GM21723 (cell line): ENCODE data around the gene SFXN5.

ENCODE experiments used
- ATAC-seq: cut with Tn5 transposase; IDR thresholded peaks from one replicate; pipeline ENCODE4 v1.9.1; 2021; ENCODE audit warnings: mild to moderate bottlenecking, moderate library complexity; ENCODE audit not compliant: unreplicated experiment

SFXN5 gene

GRCh38 chr2:73021371-73022010, 50.0 kb downstream of the SFXN5 start:
- ATAC-seq: no peak

- no peak for ATAC-seq
Observed at GRCh38 chr2:73020657-73021370, 50.7 kb downstream of the SFXN5 start.

- no peak for ATAC-seq
Observed at GRCh38 chr2:73020306-73020656, 51.2 kb downstream of the SFXN5 start.

DNA sequence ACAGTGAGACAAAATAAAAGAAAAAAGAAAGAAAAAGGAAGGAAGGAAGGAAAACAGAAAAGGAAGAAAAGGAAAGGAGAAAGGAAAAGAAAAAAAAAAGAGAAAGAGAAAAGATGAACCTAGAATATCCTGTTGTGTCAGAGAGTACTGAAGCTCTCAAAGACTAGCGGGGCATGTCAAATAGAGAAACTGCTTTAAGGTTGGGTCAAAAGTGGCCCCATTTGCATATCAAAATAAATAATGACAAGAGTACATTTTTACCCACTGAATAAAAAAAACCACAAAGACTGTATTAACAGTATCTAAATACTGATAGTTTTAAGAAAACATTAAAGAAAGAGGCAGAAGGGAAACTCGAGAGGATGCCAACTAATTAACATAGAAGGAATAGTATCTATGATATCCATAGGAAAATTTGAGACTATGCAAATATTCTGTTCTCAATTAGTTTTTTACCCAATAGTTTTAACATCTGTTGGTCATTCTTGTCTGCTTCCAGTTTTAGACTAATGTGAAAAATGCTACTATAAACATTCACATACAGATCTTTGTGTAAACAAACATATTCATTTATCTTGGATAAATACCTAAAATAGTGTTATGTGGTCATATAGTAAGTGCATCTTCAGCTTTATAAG, 53.2 kb downstream of the SFXN5 start:
- ATAC-seq: no peak

- no peak for ATAC-seq
Observed at GRCh38 chr2:73013936-73014335, 57.6 kb downstream of the SFXN5 start.

- no peak for ATAC-seq
Observed at GRCh38 chr2:73009177-73009839, 62.2 kb downstream of the SFXN5 start.

DNA sequence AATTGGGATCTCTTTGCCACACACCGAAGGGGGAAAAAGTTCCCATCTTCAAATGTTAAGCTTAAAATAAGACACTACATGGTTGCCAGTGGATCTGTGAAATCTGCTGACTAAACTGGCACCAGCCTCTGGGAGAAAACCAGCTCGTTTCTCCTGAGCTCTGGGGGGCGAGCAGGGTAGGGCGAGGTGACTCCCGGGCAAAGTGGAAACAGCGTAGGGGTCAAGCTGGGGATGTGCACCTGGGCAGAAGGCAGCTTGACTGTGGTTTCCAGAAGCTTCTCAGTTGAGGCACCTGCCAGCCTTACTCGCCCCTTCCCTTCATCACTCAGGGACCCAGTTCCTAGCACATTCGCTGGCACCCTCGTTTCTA, 62.8 kb downstream of the SFXN5 start:
- no peak for ATAC-seq

DNA sequence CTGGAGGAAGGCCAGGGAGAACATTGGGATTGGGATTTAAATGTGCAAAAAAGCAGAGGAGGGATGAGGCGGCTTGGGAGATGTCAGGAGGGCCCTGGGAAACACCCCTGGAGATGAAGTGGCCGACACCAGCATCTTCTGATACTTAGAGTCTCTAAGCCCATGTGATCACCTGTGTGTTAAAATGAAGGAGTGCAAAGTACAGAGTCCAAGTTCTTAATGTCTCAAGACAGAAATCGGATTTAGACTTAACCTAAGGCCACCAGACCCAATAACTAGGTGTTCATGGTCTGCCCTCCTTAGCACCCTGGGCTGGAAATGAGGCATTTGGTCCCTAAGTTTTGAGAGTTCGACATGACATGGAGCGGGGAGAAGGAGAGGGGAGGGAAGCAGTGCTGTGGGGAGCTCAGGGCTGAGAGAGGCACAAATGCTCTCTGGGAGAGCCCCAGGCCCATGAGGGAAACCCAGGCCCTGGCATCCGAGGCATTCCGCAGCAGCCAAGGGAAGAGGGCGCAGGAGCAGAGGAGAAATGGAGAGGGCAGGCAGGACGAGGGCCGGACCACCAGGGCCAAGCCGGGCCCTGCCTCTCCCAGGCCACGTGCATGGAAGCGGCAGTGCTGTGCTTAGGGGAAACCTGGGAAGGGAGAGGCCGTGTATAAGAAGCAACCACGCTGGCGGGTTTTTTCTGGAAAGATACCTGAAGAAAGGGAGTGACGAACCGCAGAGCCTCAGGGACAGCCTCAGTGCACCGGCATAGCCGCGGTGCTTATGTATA, 63.3 kb downstream of the SFXN5 start:
- no peak for ATAC-seq

DNA sequence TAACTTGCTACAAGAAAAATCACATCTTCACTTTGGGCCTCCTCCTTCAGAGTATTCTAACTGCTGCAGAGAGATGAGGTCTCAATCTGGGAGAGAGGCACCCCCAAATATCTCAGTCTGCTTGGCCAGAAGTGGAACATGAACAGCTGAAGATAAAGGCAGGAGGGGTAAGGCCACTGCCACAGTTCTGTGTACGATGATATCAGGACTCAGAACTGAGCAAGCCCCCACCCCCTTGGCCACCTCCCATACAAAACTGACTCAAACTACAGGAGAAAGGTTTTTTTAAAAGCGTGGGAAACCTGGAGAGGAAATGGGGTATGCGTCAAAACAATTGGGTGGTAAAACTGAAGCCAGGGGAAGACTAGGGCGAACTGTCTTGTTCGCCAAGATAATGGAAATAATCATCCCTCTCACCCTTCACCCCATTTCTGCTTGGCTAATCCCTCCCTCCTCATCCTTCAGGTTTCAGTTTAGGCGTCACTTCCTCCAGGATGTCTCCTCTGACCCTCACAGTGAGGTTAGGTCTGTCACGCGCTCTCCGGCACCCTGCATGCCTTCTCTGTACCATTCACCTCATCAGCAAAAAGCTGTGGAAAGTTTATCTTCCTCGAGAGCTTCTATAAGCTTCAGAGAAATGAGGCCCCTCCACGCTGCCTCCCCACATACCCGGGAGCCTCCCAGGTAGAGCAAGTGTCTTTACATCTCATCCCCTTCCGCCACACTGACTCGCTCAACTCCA, 64.4 kb downstream of the SFXN5 start:
- no peak for ATAC-seq

GRCh38 chr2:73004889-73005596, 66.5 kb downstream of the SFXN5 start:
- no peak for ATAC-seq

DNA sequence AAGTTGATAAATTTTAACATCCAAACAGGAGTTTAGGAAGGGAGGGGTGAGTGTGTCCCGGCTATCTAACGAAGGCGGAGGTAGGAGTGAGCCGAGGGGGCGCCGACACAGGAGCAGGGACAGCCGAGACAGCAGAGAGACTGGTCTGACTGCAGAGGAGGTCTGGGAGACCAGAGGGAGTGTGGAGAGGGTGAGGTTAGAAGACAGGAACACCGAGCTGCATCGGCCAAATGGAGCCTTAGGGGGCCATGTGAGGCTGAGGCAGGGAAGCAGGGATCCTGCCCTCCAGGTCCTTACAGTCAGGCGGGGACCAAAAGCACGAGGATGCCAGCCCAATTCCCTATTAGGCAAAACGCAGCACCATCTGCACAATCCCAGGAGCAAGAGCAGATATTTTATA, 67.0 kb downstream of the SFXN5 start:
- ATAC-seq: no peak

DNA sequence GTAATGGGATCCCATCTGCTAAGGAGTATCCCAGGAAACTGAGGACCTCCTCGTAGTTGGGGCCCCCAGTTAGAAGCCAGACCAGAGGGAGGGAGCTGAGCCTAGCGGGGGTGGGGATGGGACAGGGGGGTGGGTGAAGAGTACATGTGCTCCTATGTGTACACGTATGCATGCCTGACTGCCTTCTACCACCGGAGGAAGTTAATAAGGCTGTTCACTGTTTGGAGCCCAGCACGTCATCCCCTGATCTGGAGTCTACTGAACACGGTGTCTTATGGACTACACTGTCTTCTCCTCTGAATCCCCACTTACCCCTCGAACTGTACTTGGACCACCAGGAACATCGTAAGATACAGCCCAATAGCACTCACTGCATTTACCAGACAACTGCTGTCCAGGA, 68.5 kb downstream of the SFXN5 start:
- no peak for ATAC-seq

DNA sequence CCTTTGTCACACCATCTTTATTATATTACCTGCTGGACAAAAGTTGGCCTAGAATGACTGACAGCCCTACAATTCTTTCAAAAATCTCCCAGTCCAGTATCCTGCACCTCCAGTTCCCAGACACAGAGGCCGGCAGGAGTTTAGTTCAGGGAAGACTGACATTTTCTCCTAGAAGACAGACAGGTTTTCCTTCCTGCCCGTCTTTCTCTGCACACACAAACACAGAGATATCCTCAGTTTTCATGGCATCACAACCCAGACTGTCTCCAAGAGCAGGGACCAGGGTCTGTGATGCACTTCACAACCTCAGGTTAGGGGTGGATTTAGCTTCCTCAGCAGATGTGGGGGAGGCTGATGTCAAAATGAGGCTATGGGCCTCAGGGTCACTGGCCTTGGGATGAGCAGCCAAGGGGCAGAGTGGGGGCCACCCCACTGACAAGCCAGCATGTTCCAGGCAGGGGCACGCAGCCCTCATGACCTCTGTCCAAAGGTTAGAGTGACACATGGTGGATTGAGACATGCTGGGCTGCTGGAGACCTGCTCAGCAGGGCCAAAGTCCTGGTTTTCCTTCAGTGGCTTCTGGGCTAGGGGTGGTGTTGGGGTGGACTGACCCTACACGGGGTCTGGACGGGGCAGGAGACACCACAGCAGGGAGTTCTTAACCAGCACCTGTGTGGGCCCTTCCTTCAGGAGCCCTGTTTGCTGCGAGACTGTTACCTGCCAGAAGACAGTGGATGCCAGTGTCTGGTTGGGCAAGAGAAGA, 70.5 kb downstream of the SFXN5 start:
- ATAC-seq: no peak

DNA sequence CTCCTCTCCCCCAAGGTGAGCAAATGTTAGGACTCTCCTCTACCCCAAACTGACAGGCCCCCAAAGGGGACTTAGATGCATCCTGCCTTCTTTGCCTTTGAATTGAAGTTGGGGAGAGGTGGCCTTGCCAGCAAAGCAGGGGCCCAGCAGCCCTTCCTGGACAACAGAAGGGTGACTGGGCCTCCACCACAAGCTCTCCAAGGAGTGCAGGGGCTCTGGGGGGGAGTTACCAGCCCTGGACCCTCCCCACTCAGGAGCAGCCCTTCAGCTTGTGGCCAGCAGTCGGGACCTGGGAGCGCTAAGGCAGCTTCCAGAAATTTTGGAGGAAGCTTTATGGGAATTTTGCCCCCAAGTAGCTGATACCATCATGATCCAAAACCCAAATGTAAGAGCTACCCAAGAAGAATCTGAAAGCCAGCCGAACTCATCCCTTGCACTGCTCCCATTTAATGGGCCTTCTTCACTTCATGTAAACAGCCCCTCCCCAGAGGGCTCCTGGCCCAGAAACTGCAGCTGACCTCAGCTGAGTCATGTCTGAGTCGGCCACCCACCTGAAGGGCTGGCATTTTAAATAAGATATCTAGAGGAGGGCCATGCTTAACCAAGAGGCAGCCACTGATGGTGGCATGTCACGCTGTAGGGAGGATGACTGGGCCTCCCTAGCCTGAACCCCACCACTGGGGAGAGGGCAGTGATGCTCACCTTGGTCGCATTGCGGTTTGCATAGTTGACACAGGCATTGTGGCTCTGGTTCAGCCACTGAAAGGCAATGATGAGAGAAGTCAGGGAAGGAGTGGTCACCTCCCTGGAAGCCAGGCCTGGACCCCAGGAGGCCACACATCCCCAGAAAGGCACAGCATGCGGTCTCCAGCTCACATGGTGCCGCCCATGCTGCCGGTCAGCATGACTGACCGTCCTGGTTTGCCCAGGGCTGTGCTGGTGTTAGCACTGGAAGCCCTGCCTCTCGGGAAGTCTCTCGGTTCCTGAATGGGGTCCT, 71.5 kb downstream of the SFXN5 start:
- ATAC-seq: no peak

GRCh38 chr2:72998724-72999123, 72.8 kb downstream of the SFXN5 start:
- ATAC-seq: no peak

- ATAC-seq: no peak
Observed at GRCh38 chr2:72998234-72998651, 73.3 kb downstream of the SFXN5 start.

DNA sequence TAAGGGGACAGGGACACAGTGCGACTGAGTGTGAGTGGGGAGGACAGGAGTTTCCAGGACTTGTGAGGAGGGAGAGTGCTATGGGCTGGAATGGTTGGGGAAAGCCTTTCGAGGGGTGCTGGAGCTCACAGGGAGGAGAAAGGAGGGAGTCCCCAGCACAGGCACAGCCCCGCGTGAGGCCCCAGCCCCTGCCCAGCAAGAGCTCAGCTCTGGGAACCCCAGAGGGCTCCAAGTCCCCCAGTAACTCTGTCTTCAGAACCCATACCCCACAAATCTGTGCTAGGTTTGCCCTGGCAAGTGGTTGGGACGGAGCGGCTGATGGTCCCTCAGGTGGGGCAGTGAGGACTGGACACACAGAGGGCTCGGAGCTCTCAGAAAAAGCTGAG, 75.4 kb downstream of the SFXN5 start:
- no peak for ATAC-seq
